HG03103 (cell line): ENCODE measurements around the gene ITFG1.
"Not testable (repeated sequence)": the region's sequence is repeated elsewhere in the genome, so short reads cannot be mapped to it uniquely, and the experiment has no call there.

Experiments used
- ATAC-seq: cut with Tn5 transposase; IDR thresholded peaks from one replicate; pipeline ENCODE4 v1.9.1; 2021; ENCODE audit warnings: low read depth; ENCODE audit not compliant: unreplicated experiment

Gene ITFG1

GRCh38 chr16:47180073-47180472 lies 280.8 kb downstream of the ITFG1 start:
- ATAC-seq = no peak

- ATAC-seq = no peak
Observed at GRCh38 chr16:47175152-47175551, 285.7 kb downstream of the ITFG1 start.

DNA sequence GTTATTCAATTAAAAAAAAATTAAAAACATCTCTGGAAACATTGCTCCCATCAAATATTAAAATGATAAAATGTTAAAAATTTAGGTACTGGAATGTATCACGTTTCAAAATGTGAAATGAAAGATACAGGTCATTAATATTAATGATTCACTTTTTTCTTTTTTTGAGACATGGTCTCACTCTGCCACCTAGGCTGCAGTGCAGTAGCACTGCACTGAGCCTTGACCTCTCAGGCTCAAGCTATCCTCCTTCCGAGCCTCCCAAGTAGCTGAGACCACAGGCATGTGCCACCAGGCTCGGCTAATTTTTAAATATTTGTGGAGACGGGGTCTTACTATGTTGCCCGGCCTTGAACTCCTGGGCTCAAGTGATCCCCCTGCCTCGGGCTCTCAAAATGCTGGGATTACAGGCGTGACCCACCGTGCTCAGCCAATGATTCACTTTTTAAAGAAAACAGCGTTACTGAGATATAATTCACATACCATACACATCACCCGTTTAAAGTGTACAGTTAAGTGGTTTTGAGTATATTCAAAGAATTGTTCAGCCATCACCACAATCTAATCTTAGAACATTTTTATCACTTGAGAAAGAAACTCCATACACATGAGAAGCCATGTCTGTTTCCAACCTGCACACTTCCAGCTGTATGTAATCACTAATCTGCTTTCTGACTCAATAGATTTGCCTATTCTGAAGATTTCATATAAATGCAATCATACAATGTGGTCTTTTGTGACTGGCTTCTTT lies 298.0 kb downstream of the ITFG1 start:
- ATAC-seq = no peak

DNA sequence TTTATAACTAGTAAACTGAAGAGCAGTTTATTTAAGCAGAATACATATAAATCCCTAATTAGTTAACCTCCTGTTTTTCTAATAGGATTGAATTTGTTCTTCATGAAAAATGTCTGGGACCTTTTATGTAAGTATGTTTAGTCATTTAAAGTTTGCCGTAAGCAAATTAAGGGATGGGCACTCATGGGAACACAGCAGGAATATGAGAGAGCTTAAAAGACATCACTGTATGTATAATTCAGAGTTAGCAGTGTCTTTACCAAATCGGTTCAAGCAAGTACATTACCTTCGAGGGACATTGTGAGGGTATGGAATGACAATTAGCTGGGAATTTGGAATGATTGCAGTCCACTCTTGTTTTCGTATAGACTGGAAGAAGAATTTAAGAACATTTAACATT lies 299.4 kb downstream of the ITFG1 start:
- no peak for ATAC-seq

- no peak for ATAC-seq
Observed at GRCh38 chr16:47160422-47160821, 300.4 kb downstream of the ITFG1 start.

DNA sequence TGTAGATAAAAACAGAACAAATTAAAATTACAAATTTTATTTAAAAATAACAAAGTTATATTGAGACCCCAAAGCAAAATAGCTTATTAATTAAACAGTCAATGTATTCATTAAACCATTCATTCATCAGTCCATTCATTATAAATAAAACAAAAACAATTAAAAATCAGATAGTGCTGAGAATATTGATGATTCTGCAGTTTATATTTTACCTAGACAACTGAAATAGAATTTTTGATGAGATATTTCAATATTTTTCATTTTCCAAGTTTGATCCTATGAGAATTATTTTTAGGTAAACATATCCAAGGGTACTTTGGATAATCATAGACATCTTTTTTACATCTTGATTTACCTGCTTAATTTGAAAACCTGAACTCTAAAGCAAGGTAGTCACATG lies 301.9 kb downstream of the ITFG1 start:
- no peak for ATAC-seq

GRCh38 chr16:47156680-47157215 lies 304.1 kb downstream of the ITFG1 start:
- no peak for ATAC-seq

- not testable (repeated sequence) for ATAC-seq
Observed at GRCh38 chr16:47152501-47152900, 308.4 kb downstream of the ITFG1 start.

GRCh38 chr16:47150067-47150466 lies 310.8 kb downstream of the ITFG1 start:
- ATAC-seq = no peak

- no peak for ATAC-seq
Observed at GRCh38 chr16:47144559-47144877, 316.3 kb downstream of the ITFG1 start.

GRCh38 chr16:47143677-47144558 lies 316.9 kb downstream of the ITFG1 start, which contains the start of gene NETO2:
Gene NETO2, minus strand, starts transcription at chr16:47143945. Its CDS starts 333 bp downstream, at chr16:47143612.
- peak; percentile 40 for ATAC-seq

DNA sequence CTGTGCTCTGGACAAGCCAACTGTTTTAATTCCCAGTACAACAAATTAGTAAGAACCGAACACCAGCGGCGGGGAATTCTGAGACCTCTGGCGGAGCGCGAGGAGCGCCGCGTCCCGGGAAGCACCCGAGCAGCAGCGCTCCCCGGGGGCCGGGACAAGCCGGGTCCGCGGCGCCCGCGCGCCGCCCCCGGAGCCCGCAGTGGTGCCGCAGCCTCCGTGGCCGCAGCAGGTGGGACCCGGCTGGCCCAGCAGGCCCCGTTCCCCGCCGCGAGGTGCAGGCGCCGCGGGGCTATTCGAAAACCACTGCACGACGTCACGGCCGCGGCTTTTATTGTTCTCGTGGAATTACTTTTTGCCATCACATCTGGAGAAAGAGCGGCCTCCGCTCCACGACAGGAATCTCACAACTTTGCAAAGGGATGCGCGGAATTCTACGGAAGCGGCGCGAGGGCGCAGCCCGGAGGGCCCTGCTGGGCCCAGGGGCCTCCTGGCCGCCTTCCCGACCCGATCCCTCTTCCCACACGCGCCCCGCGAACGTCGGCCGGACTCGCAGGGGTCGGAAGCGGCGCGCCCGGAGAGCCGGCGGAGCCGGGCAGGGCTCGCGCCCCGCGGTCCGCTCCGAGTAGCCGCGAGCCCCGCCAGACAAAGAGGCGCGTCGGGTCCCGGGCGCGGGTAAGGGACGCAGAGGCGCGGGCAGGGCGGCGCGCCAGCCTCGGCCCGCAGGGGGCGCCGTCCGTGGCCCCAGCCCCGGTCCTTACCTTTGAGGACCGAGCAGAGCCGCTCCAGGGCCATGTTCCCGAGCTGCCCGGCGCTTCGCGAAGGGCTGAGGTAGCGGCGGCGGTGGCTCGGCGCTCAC lies 317.8 kb downstream of the ITFG1 start:
- ATAC-seq = peak; percentile 59

- no peak for ATAC-seq
Observed at GRCh38 chr16:47142486-47142820, 318.4 kb downstream of the ITFG1 start.

DNA sequence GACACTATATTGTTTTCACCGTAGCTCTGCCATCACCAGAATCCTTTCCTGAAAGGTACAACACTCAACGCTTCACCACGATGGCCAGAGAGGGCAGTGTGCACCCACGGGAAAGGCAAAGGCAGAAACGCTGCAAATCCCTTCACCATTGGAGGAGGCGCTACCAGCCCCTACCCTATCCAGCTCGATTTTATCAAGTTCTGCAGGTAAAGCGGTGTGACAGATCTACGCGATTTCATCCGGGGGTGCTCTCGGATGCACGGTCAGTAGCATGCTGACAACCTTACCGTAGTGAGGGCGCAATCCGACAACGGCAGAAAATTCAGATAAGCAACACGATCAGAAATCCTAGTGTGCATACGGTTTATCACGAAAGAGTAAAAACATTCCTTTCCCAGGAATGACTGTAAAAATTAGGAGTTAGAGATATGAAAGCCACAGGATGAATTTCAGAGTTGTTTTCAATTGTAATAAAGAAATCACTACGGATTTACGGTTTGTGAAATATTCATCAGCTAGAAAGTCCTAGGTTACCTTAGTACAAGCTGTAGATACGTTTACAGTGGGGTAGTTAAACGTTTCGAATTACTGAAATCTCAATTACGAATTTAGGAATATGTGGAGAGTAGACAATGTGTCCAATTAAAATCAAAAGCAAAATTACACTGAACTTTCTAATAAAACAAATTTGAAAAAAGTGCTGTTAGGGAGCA lies 318.9 kb downstream of the ITFG1 start:
- peak; percentile 49 for ATAC-seq

- no peak for ATAC-seq
Observed at GRCh38 chr16:47140686-47141085, 320.2 kb downstream of the ITFG1 start.

GRCh38 chr16:47139561-47140185 lies 321.2 kb downstream of the ITFG1 start:
- ATAC-seq = no peak

- ATAC-seq = not testable (repeated sequence)
Observed at GRCh38 chr16:47137925-47138324, 322.9 kb downstream of the ITFG1 start.

GRCh38 chr16:47136099-47136842 lies 324.6 kb downstream of the ITFG1 start:
- ATAC-seq = no peak

GRCh38 chr16:47134550-47134949 lies 326.3 kb downstream of the ITFG1 start:
- ATAC-seq = no peak
